ENCODE data around the gene ATXN1.
A peak's percentile ranks its signal among the peaks of the same experiment; 100 is the strongest.

Gene ATXN1

DNA sequence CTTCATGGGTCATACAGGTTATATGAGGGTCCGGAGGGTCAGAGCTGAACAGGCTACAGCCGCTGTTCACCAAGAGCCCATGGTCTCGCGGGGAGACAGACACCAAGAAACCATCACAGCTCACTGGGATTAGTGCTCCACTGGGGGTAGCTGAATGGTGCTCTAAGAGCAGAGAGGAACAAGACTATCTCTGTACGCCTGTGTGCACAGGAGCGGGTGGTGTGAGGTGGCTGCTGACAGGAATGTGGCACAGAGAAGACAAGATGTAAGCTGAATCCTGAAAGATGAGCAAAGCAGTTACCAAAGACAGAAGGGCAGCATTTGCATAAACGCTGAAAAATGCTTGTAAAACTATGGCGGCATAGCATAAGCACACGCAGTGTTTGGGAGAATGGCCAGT is 383.8 kb downstream of the ATXN1 start:
- no peak overlapping the region for H3K14ac ChIP-seq (ENCODE audit: low read length)
- H2BK5ac ChIP-seq (ENCODE audit: low read length) = no peak overlapping the region
- H4K91ac ChIP-seq (ENCODE audit: low read depth, low read length, poor library complexity) = no peak overlapping the region
- H3K79me1 ChIP-seq (ENCODE audit: low read depth, low read length) = no peaks in the 10 kb centered on the region
- no peak overlapping the region for H2BK15ac ChIP-seq (ENCODE audit: low read length)
- H3K27ac ChIP-seq (replicated peaks; ENCODE audit: low read length) = no peak overlapping the region
- no peak overlapping the region for H3K4ac ChIP-seq (ENCODE audit: low read length)
- H2BK12ac ChIP-seq (ENCODE audit: low read length) = no peak overlapping the region
- no peak overlapping the region for H3K4me3 ChIP-seq (ENCODE audit: low read length in 2 of 2)
- no peaks in the 10 kb centered on the region for H3K27me3 ChIP-seq (ENCODE audit: control insufficient read depth in 3 of 3, insufficient read depth in 3 of 3, low read depth in 1 of 3, low read length in 3 of 3)
- no CpG with 5 or more reads among the region's 9 CpGs for WGBS, 2 donors (ENCODE audit: extremely low coverage in 2 of 2, insufficient read length in 2 of 2, insufficient replicate concordance in 1 of 2)
- peaks cover 7 to 15% of the 10 kb centered on the region in 2 donors for H3K4me1 ChIP-seq (ENCODE audit: control insufficient read depth in 2 of 2, insufficient read depth in 1 of 2, low read depth in 1 of 2, low read length in 2 of 2)
- H3K18ac ChIP-seq (ENCODE audit: low read length) = no peak overlapping the region
- no peaks in the 10 kb centered on the region for H3K36me3 ChIP-seq (replicated peaks in 1 of 2; ENCODE audit: control insufficient read depth in 2 of 2, insufficient read depth in 2 of 2, low read length in 2 of 2)
- no peak overlapping the region for H2BK120ac ChIP-seq (ENCODE audit: low read depth, low read length)
- no peaks in the 10 kb centered on the region for H3K9me3 ChIP-seq (replicated peaks in 1 of 2; ENCODE audit: control insufficient read depth in 2 of 2, insufficient read depth in 1 of 2, low read depth in 1 of 2, low read length in 2 of 2)
- no peak for DNase-seq (ENCODE audit: low spot score)
- no peak overlapping the region for H2AK5ac ChIP-seq (ENCODE audit: low read depth, low read length)
- H3K23ac ChIP-seq (ENCODE audit: low read depth, low read length, poor library complexity) = no peak overlapping the region
- no peak overlapping the region for H3K4me2 ChIP-seq (ENCODE audit: insufficient read depth, low read length, poor library complexity, severe bottlenecking)
- H4K8ac ChIP-seq (ENCODE audit: low read depth, low read length) = no peak overlapping the region
- no peak overlapping the region for H3K9ac ChIP-seq (ENCODE audit: low read depth, low read length, poor library complexity)
- H2AFZ ChIP-seq (ENCODE audit: low read length) = no peak overlapping the region

DNA sequence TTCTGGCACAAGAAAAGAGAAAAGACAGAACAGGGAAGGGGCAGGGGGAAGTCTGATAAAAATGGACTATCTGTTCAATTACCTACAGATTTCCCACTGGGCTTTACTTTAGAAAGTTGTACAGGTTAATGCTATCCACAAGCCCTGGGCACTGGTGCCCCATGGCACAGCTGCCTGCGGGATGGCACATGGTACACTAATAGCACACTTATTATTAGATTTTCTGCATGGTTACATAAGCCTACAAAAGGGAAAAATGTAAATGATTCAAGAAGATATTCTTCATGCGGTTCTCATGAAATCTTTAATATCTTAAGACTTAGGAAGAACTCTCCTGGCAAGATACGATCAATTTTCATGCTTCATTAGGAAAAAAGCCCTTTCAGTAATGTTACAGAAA is 385.4 kb downstream of the ATXN1 start:
- H2AFZ ChIP-seq (ENCODE audit: low read length) = no peak overlapping the region
- H3K14ac ChIP-seq (ENCODE audit: low read length) = no peak overlapping the region
- H2BK5ac ChIP-seq (ENCODE audit: low read length) = no peak overlapping the region
- no peak overlapping the region for H4K91ac ChIP-seq (ENCODE audit: low read depth, low read length, poor library complexity)
- H2BK120ac ChIP-seq (ENCODE audit: low read depth, low read length) = no peak overlapping the region
- no peaks in the 10 kb centered on the region for H3K27me3 ChIP-seq (ENCODE audit: control insufficient read depth in 3 of 3, insufficient read depth in 3 of 3, low read depth in 1 of 3, low read length in 3 of 3)
- no CpG with 5 or more reads among the region's 3 CpGs for WGBS, 2 donors (ENCODE audit: extremely low coverage in 2 of 2, insufficient read length in 2 of 2, insufficient replicate concordance in 1 of 2)
- no peak for DNase-seq (ENCODE audit: low spot score)
- no peak overlapping the region for H3K4me3 ChIP-seq (ENCODE audit: low read length in 2 of 2)
- peaks cover 7 to 15% of the 10 kb centered on the region in 2 donors for H3K4me1 ChIP-seq (ENCODE audit: control insufficient read depth in 2 of 2, insufficient read depth in 1 of 2, low read depth in 1 of 2, low read length in 2 of 2)
- H3K4ac ChIP-seq (ENCODE audit: low read length) = no peak overlapping the region
- H3K23ac ChIP-seq (ENCODE audit: low read depth, low read length, poor library complexity) = no peak overlapping the region
- no peak overlapping the region for H4K8ac ChIP-seq (ENCODE audit: low read depth, low read length)
- no peak overlapping the region for H3K9ac ChIP-seq (ENCODE audit: low read depth, low read length, poor library complexity)
- no peak overlapping the region for H3K18ac ChIP-seq (ENCODE audit: low read length)
- no peak overlapping the region for H2AK5ac ChIP-seq (ENCODE audit: low read depth, low read length)
- H3K9me3 ChIP-seq (replicated peaks in 1 of 2; ENCODE audit: control insufficient read depth in 2 of 2, insufficient read depth in 1 of 2, low read depth in 1 of 2, low read length in 2 of 2) = no peaks in the 10 kb centered on the region
- no peak overlapping the region for H2BK12ac ChIP-seq (ENCODE audit: low read length)
- H3K4me2 ChIP-seq (ENCODE audit: insufficient read depth, low read length, poor library complexity, severe bottlenecking) = no peak overlapping the region
- no peak overlapping the region for H3K27ac ChIP-seq (replicated peaks; ENCODE audit: low read length)
- no peaks in the 10 kb centered on the region for H3K36me3 ChIP-seq (replicated peaks in 1 of 2; ENCODE audit: control insufficient read depth in 2 of 2, insufficient read depth in 2 of 2, low read length in 2 of 2)
- no peak overlapping the region for H2BK15ac ChIP-seq (ENCODE audit: low read length)
- H3K79me1 ChIP-seq (ENCODE audit: low read depth, low read length) = no peaks in the 10 kb centered on the region

DNA sequence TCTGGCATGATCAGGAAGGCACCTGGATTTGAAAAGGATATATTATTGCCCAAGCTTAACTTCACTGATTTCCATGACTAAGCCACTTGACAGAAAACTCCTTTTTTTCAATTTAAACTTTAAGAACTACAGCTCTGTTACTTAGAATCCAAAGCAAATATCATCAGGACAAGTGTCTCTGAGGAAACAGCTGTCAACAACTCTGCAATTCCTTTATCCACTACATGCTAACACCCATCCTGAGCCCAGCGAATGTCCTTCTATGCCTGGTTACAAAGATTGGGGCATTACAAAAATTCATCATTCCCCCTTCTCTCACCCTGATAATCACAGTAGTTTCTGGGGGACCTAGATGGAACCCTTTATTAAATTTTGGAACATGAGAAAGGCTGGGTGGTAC is 386.1 kb downstream of the ATXN1 start:
- WGBS, 2 donors (ENCODE audit: extremely low coverage in 2 of 2, insufficient read length in 2 of 2, insufficient replicate concordance in 1 of 2) = no CpG with 5 or more reads among the region's 1 CpG
- H2BK12ac ChIP-seq (ENCODE audit: low read length) = no peak overlapping the region
- no peak overlapping the region for H2BK15ac ChIP-seq (ENCODE audit: low read length)
- no peaks in the 10 kb centered on the region for H3K79me1 ChIP-seq (ENCODE audit: low read depth, low read length)
- H3K14ac ChIP-seq (ENCODE audit: low read length) = no peak overlapping the region
- H3K27me3 ChIP-seq (ENCODE audit: control insufficient read depth in 3 of 3, insufficient read depth in 3 of 3, low read depth in 1 of 3, low read length in 3 of 3) = no peaks in the 10 kb centered on the region
- no peak overlapping the region for H3K4me2 ChIP-seq (ENCODE audit: insufficient read depth, low read length, poor library complexity, severe bottlenecking)
- no peak overlapping the region for H2BK5ac ChIP-seq (ENCODE audit: low read length)
- H3K9ac ChIP-seq (ENCODE audit: low read depth, low read length, poor library complexity) = no peak overlapping the region
- peak overlapping the region in 1 of 2 donors; percentile 16 for H3K4me3 ChIP-seq (ENCODE audit: low read length in 2 of 2)
- H2AFZ ChIP-seq (ENCODE audit: low read length) = peak overlapping the region; percentile 58
- no peak overlapping the region for H4K91ac ChIP-seq (ENCODE audit: low read depth, low read length, poor library complexity)
- H3K18ac ChIP-seq (ENCODE audit: low read length) = no peak overlapping the region
- no peak overlapping the region for H2AK5ac ChIP-seq (ENCODE audit: low read depth, low read length)
- no peak for DNase-seq (ENCODE audit: low spot score)
- no peak overlapping the region for H3K23ac ChIP-seq (ENCODE audit: low read depth, low read length, poor library complexity)
- H2BK120ac ChIP-seq (ENCODE audit: low read depth, low read length) = no peak overlapping the region
- no peak overlapping the region for H3K4ac ChIP-seq (ENCODE audit: low read length)
- H3K4me1 ChIP-seq (ENCODE audit: control insufficient read depth in 2 of 2, insufficient read depth in 1 of 2, low read depth in 1 of 2, low read length in 2 of 2) = peaks cover 7 to 12% of the 10 kb centered on the region in 2 donors
- H3K9me3 ChIP-seq (replicated peaks in 1 of 2; ENCODE audit: control insufficient read depth in 2 of 2, insufficient read depth in 1 of 2, low read depth in 1 of 2, low read length in 2 of 2) = no peaks in the 10 kb centered on the region
- H3K36me3 ChIP-seq (replicated peaks in 1 of 2; ENCODE audit: control insufficient read depth in 2 of 2, insufficient read depth in 2 of 2, low read length in 2 of 2) = no peaks in the 10 kb centered on the region
- no peak overlapping the region for H3K27ac ChIP-seq (replicated peaks; ENCODE audit: low read length)
- no peak overlapping the region for H4K8ac ChIP-seq (ENCODE audit: low read depth, low read length)

DNA sequence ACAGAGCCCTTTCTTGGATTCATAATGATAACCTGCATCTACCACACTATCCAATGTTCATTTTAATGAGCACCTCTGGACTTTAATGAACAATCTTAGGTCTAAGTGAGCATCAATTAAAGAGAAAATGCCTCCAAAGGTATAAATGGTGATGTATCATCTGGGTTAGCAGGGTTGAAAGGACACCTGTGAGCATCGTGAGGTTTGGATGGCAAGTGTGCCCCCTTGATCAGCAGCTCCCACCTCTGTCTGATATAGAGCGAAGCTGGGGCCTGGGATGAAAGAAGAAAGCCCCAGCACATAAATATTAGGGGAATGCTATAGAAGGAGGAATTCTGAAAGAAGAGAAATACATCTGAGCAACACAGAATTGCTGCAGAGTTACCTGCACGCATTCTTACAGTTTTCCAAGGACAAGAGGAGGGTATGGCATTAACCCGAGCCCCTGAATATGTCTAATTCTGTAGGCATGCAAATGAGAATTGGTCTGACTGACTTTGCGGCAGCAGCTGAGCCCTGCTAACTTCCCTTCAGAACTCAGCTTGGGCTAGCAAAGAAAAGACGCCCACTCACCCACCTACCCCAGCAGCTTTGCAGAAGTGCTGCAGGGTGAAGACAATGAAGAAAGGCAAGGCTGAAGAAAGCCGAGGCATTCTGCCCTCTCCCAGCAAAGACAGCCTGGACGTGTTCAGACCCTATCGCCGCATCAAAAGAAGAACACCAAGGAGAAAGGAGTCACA is 386.6 kb downstream of the ATXN1 start:
- WGBS, 2 donors (ENCODE audit: extremely low coverage in 2 of 2, insufficient read length in 2 of 2, insufficient replicate concordance in 1 of 2) = no CpG with 5 or more reads among the region's 10 CpGs
- no peak overlapping the region for H3K4ac ChIP-seq (ENCODE audit: low read length)
- DNase-seq (ENCODE audit: low spot score) = peak; percentile 39

More for the DNA sequence above, 386.6 kb downstream of the ATXN1 start:
- H2AK5ac ChIP-seq (ENCODE audit: low read depth, low read length) = no peak overlapping the region
- H2BK5ac ChIP-seq (ENCODE audit: low read length) = no peak overlapping the region
- no peak overlapping the region for H2BK15ac ChIP-seq (ENCODE audit: low read length)
- no peak overlapping the region for H4K8ac ChIP-seq (ENCODE audit: low read depth, low read length)
- no peak overlapping the region for H3K4me2 ChIP-seq (ENCODE audit: insufficient read depth, low read length, poor library complexity, severe bottlenecking)
- peak overlapping the region; percentile 58 for H2AFZ ChIP-seq (ENCODE audit: low read length)
- no peaks in the 10 kb centered on the region for H3K9me3 ChIP-seq (replicated peaks in 1 of 2; ENCODE audit: control insufficient read depth in 2 of 2, insufficient read depth in 1 of 2, low read depth in 1 of 2, low read length in 2 of 2)
- H3K27ac ChIP-seq (replicated peaks; ENCODE audit: low read length) = peak overlapping the region; percentile 5
- no peak overlapping the region for H2BK12ac ChIP-seq (ENCODE audit: low read length)
- no peak overlapping the region for H3K18ac ChIP-seq (ENCODE audit: low read length)
- H3K4me1 ChIP-seq (ENCODE audit: control insufficient read depth in 2 of 2, insufficient read depth in 1 of 2, low read depth in 1 of 2, low read length in 2 of 2) = peaks cover 7 to 12% of the 10 kb centered on the region in 2 donors
- H4K91ac ChIP-seq (ENCODE audit: low read depth, low read length, poor library complexity) = no peak overlapping the region
- no peaks in the 10 kb centered on the region for H3K36me3 ChIP-seq (replicated peaks in 1 of 2; ENCODE audit: control insufficient read depth in 2 of 2, insufficient read depth in 2 of 2, low read length in 2 of 2)
- no peaks in the 10 kb centered on the region for H3K27me3 ChIP-seq (ENCODE audit: control insufficient read depth in 3 of 3, insufficient read depth in 3 of 3, low read depth in 1 of 3, low read length in 3 of 3)
- H3K79me1 ChIP-seq (ENCODE audit: low read depth, low read length) = no peaks in the 10 kb centered on the region
- H3K9ac ChIP-seq (ENCODE audit: low read depth, low read length, poor library complexity) = no peak overlapping the region
- no peak overlapping the region for H3K14ac ChIP-seq (ENCODE audit: low read length)
- peak overlapping the region in 1 of 2 donors; percentile 16 for H3K4me3 ChIP-seq (ENCODE audit: low read length in 2 of 2)
- no peak overlapping the region for H3K23ac ChIP-seq (ENCODE audit: low read depth, low read length, poor library complexity)
- no peak overlapping the region for H2BK120ac ChIP-seq (ENCODE audit: low read depth, low read length)
